Activated T-helper 9 cell treated with anti-CD3 and anti-CD28 coated beads, Interleukin-2, amount 50 U/mL, for 16 hours (primary cell): ENCODE data around the gene VRK1.
"Not testable (repeated sequence)": the region's sequence is repeated elsewhere in the genome, so short reads cannot be mapped to it uniquely, and the experiment has no call there.

Source experiments
- DNase-seq: peaks from one replicate; pipeline ENCODE4 v3.0.0-alpha.2; 2020; ENCODE audit warnings: low read depth

The VRK1 gene

DNA sequence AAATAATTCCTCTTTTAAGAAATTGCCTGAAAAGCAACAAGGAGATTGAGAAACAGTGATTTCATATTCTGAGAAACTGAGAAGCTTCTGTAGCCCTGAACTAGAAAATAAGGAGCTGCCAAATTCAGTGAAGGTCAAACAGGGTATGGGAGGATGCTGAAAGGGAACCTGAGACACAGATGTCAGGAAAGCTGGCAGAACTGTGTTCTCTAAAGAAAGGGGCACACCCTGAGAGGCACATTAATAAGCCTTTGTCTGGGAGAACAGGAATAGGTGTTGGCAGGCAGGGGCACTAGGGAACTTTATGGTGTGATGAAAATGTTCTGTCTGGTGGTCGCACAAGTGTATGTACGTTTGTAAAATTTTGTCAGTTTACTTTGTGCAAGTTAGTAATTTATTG lies 29.6 kb downstream of the VRK1 start:
- DNase-seq, result no peak

DNA sequence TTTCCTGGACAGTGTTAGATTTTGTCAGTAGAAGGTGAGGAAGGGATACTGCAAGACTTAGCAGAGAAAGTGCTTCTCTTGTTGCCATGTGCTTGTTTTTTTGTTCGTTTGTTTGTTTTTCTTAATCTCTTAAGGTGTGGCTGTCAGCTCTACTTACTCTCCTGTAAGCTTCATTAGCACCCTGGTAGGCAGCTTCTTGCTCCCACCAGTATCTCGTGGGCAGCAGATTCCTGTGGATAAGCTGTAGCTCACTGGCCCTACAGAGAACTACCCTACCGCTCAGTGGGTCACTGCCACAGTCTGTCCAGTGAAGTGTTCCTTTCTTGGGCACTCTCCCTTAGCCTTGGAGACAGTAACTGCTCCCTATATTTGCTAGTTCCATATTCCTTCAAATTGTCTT lies 30.1 kb downstream of the VRK1 start:
- no peak for DNase-seq

DNA sequence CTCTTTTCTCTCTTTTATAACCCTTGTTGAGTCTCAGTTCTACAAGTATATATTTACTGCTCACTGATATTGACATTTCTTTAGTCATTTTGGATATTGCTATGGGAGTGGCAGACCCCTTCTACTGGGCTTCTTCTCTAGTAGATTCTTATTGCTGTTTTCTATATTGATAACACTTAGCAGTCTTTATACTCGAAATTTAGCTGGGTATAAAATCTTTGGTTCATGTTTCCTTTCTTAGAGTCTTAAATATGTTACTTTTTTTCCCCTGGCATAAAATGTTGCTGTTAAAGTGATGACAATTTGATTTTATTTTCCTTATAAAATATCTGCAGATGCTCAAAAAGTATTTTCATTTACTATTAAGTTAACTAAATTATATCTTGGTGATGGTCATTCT lies 32.6 kb downstream of the VRK1 start:
- DNase-seq, result no peak

DNA sequence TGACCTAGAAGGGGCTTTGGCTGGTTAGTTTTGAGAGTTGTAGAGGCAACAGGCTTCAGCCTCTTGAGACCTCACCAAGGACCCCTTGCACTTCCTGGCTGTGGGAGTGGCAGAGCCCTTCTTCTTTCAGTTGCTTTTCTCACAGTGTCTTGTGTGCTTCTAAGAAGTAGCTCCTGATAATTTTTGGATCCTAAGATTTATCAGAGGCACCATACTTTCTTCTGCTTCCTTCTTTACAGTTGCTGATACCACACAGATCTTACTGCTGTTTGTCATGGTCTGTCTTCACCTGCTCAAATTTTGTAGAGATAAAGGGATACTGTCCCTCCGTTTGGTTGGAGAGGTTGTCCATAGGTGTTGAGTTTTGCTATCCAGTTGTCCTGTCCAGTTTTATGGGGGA lies 33.8 kb downstream of the VRK1 start:
- DNase-seq, result no peak

DNA sequence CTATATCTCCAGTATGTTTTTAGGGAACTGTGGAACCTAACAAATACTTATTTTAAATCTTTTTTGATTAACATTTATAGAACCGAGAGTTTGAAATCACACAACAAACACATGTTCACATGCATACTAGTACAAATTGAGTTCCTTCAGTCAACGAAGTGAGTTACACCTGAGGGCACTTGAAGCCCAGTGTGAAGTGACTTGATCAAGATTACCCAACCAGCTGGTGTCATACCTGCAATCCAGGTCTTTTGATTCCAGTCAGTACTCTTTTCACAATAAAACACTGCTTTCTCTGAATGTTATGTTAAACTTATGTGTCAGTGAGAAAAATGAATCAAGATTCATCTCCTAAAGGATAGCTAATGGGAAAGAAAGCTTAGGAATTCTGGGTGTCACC lies 35.2 kb downstream of the VRK1 start:
- DNase-seq, result no peak

DNA sequence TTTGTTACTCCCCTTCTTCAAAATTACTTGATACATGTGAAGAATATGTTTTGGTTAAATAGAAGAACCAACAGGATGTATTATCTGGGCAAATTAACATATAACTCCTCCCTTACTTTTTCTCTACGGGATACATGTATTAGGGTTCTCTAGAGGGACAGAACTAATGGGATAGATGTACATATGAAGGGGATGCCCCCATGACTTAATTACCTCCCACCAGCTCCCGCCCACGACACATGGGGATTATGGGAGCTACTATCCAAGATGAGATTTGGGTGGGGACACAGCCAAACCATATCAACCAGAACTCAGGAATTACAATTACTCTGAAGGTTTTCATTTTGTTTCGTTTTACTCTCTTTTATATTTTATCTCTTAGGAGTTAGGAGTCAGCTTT lies 41.3 kb downstream of the VRK1 start:
- DNase-seq, result no peak

DNA sequence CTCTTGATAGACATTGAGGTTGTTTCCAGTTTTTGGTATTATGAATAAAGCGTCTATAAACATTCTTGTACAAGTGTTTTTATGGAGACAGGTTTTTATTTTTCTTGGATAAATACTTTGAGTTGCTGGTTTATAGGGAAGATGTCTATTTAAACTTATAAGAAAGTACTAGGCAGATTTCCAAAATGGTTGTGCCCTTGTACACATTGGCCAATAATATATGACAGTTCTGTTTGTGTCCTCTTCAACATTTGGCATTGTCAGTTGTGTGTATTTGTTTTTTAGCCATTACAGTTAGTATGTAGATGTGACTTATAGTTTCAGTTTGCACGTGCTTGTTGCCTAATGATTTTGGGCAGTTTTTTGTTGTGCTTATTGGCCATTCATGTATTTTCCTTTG lies 42.1 kb downstream of the VRK1 start:
- DNase-seq, result no peak

DNA sequence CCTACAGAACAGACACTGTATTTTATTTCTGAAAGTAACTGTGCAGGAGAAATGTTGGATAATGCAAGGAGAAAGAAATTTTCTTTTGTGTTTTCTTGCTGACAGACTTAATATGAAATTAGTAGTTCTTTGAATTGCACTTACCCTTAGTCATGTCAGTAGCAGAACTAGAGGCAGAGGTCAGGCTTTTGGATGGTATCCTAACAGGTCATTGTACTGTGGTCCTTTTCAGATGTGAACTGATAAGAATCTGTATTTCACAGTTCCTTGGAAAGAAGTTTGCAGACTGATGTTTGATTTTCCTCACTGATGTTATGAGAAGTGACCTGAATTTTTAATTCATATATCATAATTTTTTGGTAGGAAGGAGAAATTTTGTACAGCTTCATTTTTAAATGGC lies 46.0 kb downstream of the VRK1 start:
- DNase-seq, result no peak

DNA sequence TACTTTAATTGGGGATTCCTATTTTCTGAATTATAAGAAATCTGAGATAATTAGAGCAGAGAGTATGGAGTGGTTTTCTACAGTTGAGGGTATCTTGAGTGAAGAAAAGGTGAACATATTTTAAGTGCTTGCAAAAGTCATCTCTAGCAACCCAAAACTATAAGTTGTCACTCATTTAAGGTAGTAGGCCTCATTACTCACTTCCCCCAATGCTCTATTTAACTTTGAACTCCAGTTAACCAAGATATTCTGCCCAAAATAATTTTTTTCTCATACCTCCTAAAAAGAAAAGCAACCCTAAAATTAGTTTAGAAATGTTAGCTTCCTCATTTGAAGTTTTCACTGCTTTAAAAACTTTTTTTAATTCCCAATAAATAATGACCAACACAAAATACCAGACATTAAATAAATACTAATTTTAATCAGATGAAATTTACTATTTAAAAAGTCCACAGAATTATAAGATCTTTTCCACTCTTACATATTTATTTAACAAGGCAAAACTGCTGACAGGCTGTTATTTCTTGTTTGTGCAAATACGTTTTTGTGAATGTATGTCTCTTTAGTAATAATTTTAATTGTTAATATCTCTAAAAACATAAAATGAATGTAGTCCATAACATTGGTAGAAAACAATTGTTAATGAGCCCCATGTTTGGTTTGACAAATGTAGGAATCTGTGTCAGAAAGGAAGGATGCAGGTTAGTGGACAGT lies 47.8 kb downstream of the VRK1 start:
- DNase-seq, result no peak

DNA sequence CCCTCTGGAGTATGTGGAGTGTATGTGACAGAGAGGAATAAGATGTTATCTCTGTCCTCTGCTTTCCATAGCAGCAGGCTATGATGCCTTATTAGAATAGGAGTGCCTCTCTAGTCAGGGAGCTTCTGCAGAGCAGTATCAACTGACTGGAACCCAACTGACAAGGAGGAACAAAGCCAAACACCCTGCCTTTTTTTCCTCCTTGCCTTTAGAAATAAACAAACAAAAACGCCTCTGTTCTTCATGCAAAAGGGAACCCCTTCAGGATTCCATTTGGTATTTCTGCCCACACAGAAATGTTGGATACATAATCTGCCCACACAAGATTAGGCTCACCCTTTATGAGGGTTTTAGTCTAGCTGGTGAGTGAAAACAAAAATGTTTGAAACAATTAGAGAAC lies 50.3 kb downstream of the VRK1 start:
- no peak for DNase-seq

DNA sequence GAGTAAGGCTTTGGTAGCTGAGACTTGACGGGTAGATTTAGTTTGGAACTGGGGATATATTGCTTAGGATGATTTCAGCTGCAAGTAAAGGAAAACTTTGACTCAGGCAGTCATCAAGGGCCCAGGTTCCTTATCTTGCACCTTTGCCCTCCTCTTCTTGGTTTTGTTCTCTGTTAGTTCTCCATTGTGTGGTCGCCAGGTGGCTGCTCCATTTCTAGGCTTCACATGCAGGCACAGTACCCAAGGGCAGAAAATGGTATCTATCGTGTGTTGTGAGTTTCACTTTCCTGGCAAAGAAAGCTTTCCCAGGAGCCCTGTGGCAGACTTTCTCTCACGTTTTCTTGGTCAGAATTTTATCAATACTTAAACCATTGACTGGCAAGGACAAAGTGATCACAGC lies 50.8 kb downstream of the VRK1 start:
- DNase-seq, result no peak

DNA sequence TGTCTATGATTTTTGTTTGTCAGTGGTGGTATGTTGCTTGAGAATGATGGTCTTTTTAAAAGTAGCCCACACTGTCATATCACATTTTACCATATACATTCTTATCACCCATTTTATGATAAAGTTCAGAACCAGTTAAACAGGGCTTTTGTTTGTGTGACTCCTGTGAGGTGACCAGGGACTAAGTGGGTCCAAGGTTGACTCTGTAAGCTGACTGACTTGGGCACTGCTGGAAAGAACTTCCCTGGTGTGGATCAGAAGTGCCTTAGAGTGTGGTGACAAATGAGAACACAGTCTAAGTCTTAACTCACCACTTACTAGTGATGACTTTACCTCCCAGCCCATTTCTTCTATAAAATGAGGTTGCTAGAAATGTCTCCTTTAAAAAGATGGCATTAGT lies 52.6 kb downstream of the VRK1 start:
- DNase-seq, result no peak

DNA sequence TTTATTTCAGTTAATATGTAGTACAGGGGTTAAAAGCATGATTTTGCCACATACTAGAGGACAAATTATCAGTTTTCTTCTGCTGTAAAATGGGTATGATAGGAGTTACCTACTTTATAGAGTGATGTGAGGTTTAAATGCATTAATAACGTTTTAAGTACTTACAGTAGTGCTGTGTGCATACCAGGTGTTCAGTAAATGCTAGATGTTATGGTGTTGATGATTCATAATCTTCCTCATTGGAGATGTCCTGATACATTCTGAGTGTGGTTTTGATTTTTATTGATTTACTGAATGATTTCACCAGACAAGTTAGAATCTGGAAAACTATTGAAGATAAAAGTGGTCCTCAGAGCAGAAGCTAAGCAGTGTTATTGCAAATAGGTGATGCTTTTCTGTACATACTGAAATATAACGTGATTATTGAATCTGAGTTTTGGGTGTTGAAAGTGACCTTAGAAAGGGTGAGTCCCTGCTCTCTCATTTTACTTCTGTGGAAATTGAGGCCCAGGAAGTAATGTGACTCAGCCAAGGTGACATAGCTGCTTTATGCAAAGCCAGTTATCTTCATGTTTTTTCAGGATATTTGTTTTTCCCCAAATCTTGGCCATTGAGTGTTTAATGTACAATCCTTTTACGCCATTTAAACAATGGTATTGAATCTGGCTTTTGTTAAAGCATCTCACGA lies 54.7 kb downstream of the VRK1 start:
- DNase-seq, result no peak

DNA sequence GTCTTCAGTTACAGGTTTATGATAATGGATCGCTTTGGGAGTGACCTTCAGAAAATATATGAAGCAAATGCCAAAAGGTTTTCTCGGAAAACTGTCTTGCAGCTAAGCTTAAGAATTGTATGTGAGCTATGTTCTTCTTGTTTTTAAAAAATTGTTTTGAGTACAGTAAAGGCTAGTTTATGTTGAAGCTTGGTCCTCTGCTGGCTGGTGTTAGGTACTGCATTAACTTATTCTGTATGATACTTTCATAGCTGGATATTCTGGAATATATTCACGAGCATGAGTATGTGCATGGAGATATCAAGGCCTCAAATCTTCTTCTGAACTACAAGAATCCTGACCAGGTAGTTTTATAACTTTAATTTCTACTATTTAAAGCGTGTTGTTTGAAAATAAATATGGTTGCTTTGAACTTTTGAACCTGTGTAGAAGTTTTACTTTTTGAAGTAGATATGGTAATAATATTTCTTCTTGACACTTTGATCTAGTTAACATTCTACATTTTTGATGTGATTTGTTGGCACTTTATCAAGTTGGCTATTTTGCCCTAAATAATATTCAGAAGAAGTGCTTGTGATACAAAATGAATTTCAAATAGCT lies 55.7 kb downstream of the VRK1 start:
- no peak for DNase-seq

DNA sequence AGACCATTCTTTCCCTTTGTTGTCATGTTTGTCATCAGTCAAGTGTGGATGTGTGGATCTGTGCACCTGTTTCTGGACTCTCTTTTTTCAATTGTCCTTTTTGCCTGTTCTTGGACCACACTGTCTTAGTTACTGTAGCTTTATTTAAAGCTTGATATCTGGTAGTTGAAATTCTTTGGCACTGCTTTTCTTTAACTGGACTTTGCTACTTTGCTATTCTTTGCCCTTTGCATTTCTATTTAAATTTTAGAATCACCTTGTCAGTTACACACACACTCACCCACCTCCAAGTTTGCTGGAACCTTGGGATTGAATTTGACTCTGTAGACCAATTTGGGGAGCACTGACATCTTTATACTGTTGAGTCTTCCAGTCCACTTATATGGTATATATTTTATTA lies 61.5 kb downstream of the VRK1 start:
- no peak for DNase-seq

DNA sequence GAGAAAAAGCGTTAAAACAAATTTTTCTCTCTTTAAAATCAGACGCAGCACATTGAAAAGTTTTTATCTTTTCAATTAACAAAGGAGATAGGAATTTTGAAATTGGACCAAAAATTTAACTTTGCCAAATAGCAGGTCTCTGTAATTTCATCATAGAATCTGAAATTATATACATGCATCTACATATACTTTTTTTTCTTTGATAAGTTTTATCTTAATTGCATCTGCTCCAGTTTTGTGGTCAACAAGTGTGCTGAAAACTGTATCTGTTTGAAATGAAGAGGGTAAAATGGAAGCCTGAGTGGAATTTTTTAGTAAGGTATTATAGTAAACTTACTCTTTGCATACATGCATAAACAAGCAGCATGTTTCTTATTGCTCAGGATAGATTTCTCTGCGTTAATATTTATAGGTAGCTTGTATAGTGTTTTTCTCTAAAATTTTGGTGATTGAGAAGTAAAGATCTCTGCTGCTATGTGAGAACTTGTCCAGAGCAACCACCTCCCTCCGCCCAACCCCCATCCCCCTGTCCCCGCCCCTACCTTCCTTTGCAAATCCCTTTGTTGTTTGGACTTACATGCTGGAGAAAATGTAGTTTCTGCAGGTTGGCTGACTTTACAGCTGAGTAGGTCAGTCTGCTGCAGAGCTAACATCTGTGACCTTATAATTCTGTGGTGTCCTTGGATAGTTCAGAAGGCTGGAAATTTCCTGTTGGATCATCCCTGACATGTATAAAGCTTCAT lies 64.6 kb downstream of the VRK1 start:
- no peak for DNase-seq

DNA sequence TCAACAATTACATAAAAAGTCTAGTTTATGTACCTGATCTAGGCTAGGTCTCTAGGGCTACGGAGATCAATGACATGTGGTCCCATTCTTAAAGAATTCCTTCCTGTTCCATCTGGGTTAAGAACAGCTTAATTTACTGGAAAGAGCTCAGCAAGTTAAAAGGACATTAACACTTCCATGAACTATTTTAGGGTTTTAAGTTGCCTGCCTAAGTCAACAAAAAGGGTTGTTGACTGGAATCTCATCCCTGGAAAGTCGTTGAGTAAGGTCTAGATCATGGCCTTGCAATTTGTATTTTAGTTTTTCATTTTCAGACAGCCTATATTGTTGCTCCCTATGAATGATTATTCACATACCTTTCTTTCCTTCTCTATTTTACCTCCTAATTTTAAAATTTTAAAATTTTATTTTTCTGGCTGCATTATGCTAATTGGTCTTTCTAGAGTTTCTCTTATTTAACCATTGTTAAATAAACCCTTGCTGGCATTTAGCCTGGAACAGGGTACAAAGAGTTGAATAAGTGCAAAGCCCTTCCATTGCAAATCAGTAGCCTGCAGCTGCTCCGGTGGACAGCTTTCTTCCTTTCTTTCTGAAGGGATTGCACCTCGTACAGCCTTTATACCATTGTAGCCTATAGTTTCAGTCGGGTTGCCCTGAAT lies 66.3 kb downstream of the VRK1 start:
- no peak for DNase-seq

DNA sequence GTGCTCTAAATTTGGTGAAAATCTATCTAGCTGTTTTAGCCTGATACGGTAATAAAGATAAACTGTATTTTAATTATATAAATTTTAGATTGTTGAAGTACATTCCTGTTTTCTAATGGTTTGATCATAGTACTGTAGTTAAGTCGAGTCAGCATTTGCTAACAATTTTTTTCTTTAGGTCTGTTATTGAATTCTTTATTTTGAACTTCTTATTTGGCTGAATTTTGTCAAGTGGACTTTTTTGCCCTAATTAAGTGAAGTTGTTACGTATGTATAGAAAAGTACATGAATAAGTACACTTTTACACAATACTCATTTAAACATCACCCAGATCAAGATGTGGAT lies 66.8 kb downstream of the VRK1 start:
- DNase-seq, result no peak

DNA sequence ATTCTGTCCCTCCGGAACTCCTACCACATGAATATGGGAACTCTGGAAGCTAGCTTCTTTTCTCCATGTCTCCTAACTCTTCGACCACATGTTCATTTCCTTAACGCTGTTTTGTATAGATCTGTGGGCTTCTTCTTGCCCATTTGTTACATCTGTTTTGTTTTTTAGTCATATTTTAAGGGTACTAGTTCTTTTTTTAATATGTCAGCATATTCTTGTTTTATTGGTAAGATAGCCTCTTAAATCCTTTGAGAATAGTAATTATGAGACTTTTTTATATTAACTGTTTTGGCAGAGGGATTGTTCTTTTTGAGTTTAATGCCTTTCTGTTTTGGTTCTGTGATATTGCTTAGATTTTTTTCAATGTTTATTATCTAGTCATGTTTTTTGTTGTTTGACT lies 70.5 kb downstream of the VRK1 start:
- no peak for DNase-seq

DNA sequence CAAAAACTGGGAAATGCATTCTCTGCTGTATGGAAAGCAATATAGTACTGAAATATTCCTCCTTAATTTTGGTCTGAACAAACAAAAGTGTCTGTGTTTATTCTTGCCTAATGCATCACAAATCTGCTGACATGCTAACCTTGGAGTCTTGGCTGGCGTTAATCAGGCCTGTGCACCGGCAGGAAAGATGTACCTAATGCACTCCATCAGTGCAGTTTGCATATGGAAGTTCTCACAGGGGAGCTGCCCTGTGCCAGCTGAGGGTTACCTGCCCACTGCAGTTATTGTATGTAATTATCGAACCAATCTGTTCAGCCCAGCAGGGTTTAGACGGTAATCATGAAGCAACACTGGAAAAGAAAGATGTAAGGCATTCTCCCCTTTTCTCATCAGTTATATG lies 76.9 kb downstream of the VRK1 start:
- DNase-seq, result no peak

DNA sequence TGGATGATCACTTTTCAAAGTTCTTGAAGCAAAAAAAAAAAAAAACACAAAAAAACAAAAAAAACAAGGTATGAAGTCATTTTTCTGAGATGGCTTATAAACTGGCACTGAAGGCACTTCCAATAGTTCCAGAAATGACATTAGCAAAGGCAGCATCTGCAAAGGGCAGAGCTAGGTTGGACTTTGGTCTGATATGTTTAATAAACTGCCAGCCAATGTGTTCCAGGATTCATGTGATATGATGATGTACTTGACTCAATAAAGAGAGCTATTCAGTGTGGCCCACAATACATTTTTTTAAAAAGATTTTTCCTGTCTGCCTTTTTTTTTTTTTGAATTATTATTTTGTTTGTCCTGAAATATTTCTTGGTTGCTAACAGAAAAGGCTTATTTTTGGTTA lies 79.6 kb downstream of the VRK1 start:
- no peak for DNase-seq

DNA sequence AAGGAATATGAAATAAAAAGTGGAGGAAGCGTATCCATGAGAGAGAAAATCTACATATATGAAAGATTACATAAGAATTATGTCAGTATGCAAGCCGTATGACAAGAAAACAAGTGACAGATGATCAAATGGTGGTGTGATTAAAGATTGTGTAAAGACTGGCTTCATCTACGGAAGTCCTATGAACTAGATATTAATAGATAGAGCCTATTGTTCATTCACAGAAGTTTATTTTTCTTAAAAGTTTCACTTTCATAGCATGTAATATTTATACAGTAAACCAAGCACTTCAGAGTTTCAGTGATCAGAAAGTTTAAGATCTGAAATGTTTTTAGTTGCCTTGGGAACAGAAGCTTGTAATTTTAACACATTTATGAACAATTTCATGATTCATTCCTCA lies 84.5 kb downstream of the VRK1 start:
- DNase-seq, result no peak

DNA sequence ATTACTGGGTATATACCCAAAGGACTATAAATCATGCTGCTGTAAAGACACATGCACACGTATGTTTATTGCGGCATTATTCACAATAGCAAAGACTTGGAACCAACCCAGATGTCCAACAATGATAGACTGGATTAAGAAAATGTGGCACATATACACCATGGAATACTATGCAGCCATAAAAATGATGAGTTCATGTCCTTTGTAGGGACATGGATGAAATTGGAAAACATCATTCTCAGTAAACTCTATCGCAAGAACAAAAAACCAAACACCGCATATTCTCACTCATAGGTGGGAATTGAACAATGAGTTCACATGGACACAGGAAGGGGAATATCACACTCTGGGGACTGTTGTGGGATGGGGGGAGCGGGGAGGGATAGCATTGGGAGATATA lies 86.8 kb downstream of the VRK1 start:
- not testable (repeated sequence) for DNase-seq
